Measurements from ENCODE around the gene KIF4B. TPM values are rescaled to one million over a fixed set of nuclear protein-coding genes. Genes with fewer than 3 reads are reported as not detected.
"Not testable (repeated sequence)": the region's sequence is repeated elsewhere in the genome, so short reads cannot be mapped to it uniquely, and the experiment has no call there.

KIF4B gene
- total and polyA plus RNA-seq, 2 donors (not counting 3 experiments of a cell fraction or from before 2014, with no cell fraction given) = 0.44 TPM; not detected in 1

DNA sequence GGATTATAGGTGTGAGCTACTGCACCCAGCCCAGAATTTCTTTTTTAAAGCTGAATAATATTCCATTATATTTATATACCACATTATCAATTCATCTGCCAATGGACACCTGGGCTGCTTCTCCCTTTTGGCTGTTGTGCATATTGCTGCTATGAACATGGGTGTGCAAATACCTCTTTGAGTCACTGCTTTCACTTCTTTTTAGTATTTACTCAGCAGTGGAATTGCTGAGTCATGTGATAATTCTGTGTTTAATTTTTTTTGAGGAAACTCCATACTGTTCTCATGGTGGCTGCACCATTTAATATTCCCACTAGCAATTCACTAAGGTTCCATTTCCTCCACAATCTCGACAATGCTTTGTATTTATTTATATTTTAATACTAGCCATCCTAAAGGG, 36.1 kb upstream of the KIF4B start:
- Histone ChIP-seq H3K9me1 (replicated peaks; ENCODE audit: control insufficient read depth, extremely low read depth, insufficient read depth, low read length) (no peaks in the 10 kb centered on the region), H3K9me3 (replicated peaks; ENCODE audit: control insufficient read depth, insufficient read depth, low read length) (no peaks in the 10 kb centered on the region), H3K27me3 (ENCODE audit: control insufficient read depth in 2 of 2, insufficient read depth in 2 of 2, low read length in 2 of 2) (no peaks in the 10 kb centered on the region), H3K4me3 (replicated peaks in 1 of 3; ENCODE audit: insufficient read depth in 1 of 3, low read depth in 1 of 3, low read length in 3 of 3) (no peak overlapping the region), H3K4me2 (ENCODE audit: insufficient read depth, low read length) (no peak overlapping the region), H3K36me3 (ENCODE audit: control insufficient read depth in 2 of 2, extremely low read depth in 1 of 2, insufficient read depth in 2 of 2, low read length in 2 of 2) (peaks cover 0 to 4% of the 10 kb centered on the region in 2 experiments), H3K9ac (replicated peaks; ENCODE audit: extremely low read depth, insufficient read depth, low read length) (no peak overlapping the region), H4K20me1 (replicated peaks; ENCODE audit: control insufficient read depth, extremely low read depth, insufficient read depth, low read length) (no peaks in the 10 kb centered on the region), H3K27ac (ENCODE audit: insufficient read depth, low read depth, low read length) (no peak overlapping the region), H3K4me1 (ENCODE audit: control insufficient read depth, extremely low read depth, insufficient read depth, low read length) (no peaks in the 10 kb centered on the region), H3K79me2 (ENCODE audit: control insufficient read depth, insufficient read depth, low read length) (no peaks in the 10 kb centered on the region), H2AFZ (ENCODE audit: low read depth, low read length) (no peak overlapping the region)
- ChIA-PET POLR2A (no interaction called here), CTCF (interaction anchor here (0.6 to 1.0 kb wide), 3 partner anchors 24 to 132 kb away, joined by 3 to 4 read pairs (median 3); no protein-coding TSS in a partner anchor)
- TF ChIP-seq, protein P1, sequence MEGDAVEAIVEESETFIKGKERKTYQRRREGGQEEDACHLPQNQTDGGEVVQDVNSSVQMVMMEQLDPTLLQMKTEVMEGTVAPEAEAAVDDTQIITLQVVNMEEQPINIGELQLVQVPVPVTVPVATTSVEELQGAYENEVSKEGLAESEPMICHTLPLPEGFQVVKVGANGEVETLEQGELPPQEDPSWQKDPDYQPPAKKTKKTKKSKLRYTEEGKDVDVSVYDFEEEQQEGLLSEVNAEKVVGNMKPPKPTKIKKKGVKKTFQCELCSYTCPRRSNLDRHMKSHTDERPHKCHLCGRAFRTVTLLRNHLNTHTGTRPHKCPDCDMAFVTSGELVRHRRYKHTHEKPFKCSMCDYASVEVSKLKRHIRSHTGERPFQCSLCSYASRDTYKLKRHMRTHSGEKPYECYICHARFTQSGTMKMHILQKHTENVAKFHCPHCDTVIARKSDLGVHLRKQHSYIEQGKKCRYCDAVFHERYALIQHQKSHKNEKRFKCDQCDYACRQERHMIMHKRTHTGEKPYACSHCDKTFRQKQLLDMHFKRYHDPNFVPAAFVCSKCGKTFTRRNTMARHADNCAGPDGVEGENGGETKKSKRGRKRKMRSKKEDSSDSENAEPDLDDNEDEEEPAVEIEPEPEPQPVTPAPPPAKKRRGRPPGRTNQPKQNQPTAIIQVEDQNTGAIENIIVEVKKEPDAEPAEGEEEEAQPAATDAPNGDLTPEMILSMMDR (IDR thresholded peaks at IDR 0.05; ENCODE audit: extremely low read depth in 1 of 2, insufficient read depth in 1 of 2, low read depth in 1 of 2, low read length in 2 of 2) = no peak
- TF ChIP-seq, protein P2, sequence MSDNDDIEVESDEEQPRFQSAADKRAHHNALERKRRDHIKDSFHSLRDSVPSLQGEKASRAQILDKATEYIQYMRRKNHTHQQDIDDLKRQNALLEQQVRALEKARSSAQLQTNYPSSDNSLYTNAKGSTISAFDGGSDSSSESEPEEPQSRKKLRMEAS (IDR thresholded peaks at IDR 0.05; ENCODE audit: insufficient read depth, insufficient read length) = no peak
- TF ChIP-seq POLR2AphosphoS5 (IDR thresholded peaks at IDR 0.05; ENCODE audit: insufficient read depth, low read depth, low read length) = no peak
- TF ChIP-seq GATA2 (IDR thresholded peaks at IDR 0.05; ENCODE audit: insufficient read depth, insufficient read length, low read depth, low read length) = no peak
- TF ChIP-seq POLR2A (IDR thresholded peaks at IDR 0.05; ENCODE audit: low read depth, low read length) = no peak
- TF ChIP-seq FOS (IDR thresholded peaks at IDR 0.05; ENCODE audit: borderline replicate concordance, insufficient read depth, low read length) = no peak
- TF ChIP-seq MYC (IDR thresholded peaks at IDR 0.05; ENCODE audit: low read depth, low read length) = no peak
- DNase-seq (ENCODE audit: low read depth, low spot score) (no peak), FAIRE-seq (no peak)
- intact Hi-C loops (cut with micrococcal nuclease) = no loop called here
- no TSS peak for BruUV-seq (replicated peaks)
- dilution Hi-C loops (cut with MboI; ENCODE audit: extremely low pct_ligation_motif_present, low sequenced_read_pairs) = no loop called here

DNA sequence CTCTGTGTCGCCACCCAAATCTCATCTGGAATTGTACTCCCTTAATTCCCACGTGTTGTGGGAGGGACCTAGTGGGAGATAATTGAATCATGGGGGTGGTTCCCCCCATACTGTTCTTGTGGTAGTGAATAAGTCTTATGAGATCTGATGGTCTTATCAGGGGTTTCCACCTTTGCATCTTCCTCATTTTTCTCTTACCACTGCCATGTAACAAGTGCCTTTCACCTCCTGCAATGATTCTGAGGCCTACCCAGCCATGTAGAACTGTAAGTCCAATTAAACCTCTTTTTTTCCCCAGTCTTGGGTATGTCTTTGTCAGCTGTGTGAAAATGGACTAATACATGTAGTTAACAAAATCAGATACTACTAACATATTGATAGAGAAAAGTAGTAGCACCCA, 35.3 kb upstream of the KIF4B start:
- H2AFZ ChIP-seq (ENCODE audit: low read depth, low read length); H3K9me3 ChIP-seq (replicated peaks; ENCODE audit: control insufficient read depth, insufficient read depth, low read length); H3K9ac ChIP-seq (replicated peaks; ENCODE audit: extremely low read depth, insufficient read depth, low read length); H3K27ac ChIP-seq (ENCODE audit: insufficient read depth, low read depth, low read length); H3K9me1 ChIP-seq (replicated peaks; ENCODE audit: control insufficient read depth, extremely low read depth, insufficient read depth, low read length); H3K27me3 ChIP-seq (ENCODE audit: control insufficient read depth in 2 of 2, insufficient read depth in 2 of 2, low read length in 2 of 2); BruUV-seq (replicated peaks); H3K36me3 ChIP-seq (ENCODE audit: control insufficient read depth in 2 of 2, extremely low read depth in 1 of 2, insufficient read depth in 2 of 2, low read length in 2 of 2); POLR2A ChIA-PET; H3K4me2 ChIP-seq (ENCODE audit: insufficient read depth, low read length); H4K20me1 ChIP-seq (replicated peaks; ENCODE audit: control insufficient read depth, extremely low read depth, insufficient read depth, low read length); intact Hi-C loops (cut with micrococcal nuclease); CTCF ChIA-PET; DNase-seq (ENCODE audit: low read depth, low spot score); H3K4me1 ChIP-seq (ENCODE audit: control insufficient read depth, extremely low read depth, insufficient read depth, low read length); FAIRE-seq; H3K79me2 ChIP-seq (ENCODE audit: control insufficient read depth, insufficient read depth, low read length); H3K4me3 ChIP-seq (replicated peaks in 1 of 3; ENCODE audit: insufficient read depth in 1 of 3, low read depth in 1 of 3, low read length in 3 of 3); dilution Hi-C loops (cut with MboI; ENCODE audit: extremely low pct_ligation_motif_present, low sequenced_read_pairs): not testable (repeated sequence)
